DMS53 (cell line): ENCODE measurements around the gene KIF9.
"Not testable (repeated sequence)": the region's sequence is repeated elsewhere in the genome, so short reads cannot be mapped to it uniquely, and the experiment has no call there.

Source experiments
- DNase-seq: peaks from one replicate; lab custom pipeline; 2025; lab: John Stamatoyannopoulos, UW

The KIF9 gene

GRCh38 chr3:47181685-47182084 is 100.9 kb downstream of the KIF9 start:
- not testable (repeated sequence) for DNase-seq

GRCh38 chr3:47180011-47180410 is 102.6 kb downstream of the KIF9 start:
- not testable (repeated sequence) for DNase-seq
